GM19328 (cell line): ENCODE results near the gene WBP2.

Experiments
- ATAC-seq: cut with Tn5 transposase; IDR thresholded peaks from one replicate; pipeline ENCODE4 v1.9.1; 2021; ENCODE audit warnings: mild to moderate bottlenecking, moderate library complexity; ENCODE audit not compliant: unreplicated experiment

The WBP2 gene

GRCh38 chr17:75831032-75831571, 24.0 kb downstream of the WBP2 start:
- ATAC-seq: no peak

- ATAC-seq: no peak
Measured at GRCh38 chr17:75830164-75831031, 24.7 kb downstream of the WBP2 start.

GRCh38 chr17:75829747-75830146, 25.4 kb downstream of the WBP2 start:
- ATAC-seq: no peak

- no peak for ATAC-seq
Measured at GRCh38 chr17:75828741-75829140, 26.4 kb downstream of the WBP2 start.

- no peak for ATAC-seq
Measured at GRCh38 chr17:75828076-75828400, 27.1 kb downstream of the WBP2 start.

GRCh38 chr17:75827308-75828075, 27.6 kb downstream of the WBP2 start:
- no peak for ATAC-seq

GRCh38 chr17:75826561-75827307, 28.4 kb downstream of the WBP2 start:
- no peak for ATAC-seq

GRCh38 chr17:75825748-75826370, 29.3 kb downstream of the WBP2 start:
- ATAC-seq: no peak

GRCh38 chr17:75825149-75825552, 30.0 kb downstream of the WBP2 start:
- ATAC-seq: no peak

GRCh38 chr17:75824666-75825065, 30.5 kb downstream of the WBP2 start:
- no peak for ATAC-seq

GRCh38 chr17:75824050-75824552, 31.0 kb downstream of the WBP2 start:
- no peak for ATAC-seq

GRCh38 chr17:75823257-75824041, 31.7 kb downstream of the WBP2 start:
- no peak for ATAC-seq

- no peak for ATAC-seq
Measured at GRCh38 chr17:75822800-75823166, 32.4 kb downstream of the WBP2 start.

- ATAC-seq: no peak
Measured at GRCh38 chr17:75822119-75822799, 32.9 kb downstream of the WBP2 start.

GRCh38 chr17:75821552-75821951, 33.6 kb downstream of the WBP2 start:
- ATAC-seq: no peak

- no peak for ATAC-seq
Measured at GRCh38 chr17:75820094-75821080, 34.7 kb downstream of the WBP2 start.

GRCh38 chr17:75819678-75820077, 35.5 kb downstream of the WBP2 start:
- ATAC-seq: no peak

- no peak for ATAC-seq
Measured at GRCh38 chr17:75819116-75819515, 36.0 kb downstream of the WBP2 start.
